ENCODE data around the gene NAV2. TPM values are rescaled to one million over a fixed set of nuclear protein-coding genes. Genes with fewer than 3 reads are reported as not detected.

The NAV2 gene
- total RNA-seq, 1 experiment from 2014 or later: 63.5 TPM

DNA sequence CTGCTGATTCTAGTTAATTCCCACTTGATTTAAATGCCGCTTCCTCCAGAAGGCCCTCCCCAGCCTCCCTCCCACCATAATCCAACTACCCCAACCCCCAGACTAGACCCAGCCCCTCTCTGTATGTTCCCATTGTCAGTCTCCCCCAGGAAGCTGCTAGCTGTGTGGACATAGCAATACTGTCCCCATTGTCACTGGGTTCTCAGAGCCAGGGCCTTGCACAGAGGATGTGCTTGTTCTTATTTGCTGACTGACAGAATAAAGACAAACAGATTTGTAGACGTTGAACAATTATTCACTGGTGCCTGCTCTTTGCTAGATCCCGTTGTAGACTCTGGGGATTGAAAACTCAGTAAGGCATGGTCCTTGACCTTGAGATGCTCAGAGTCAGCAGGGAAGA lies 45.7 kb upstream of the NAV2 start:
- Histone ChIP-seq H3K36me3 (ENCODE audit: control insufficient read depth, insufficient read depth, low read length) (no peaks in the 10 kb centered on the region), H3K4me3 (ENCODE audit: low read depth, low read length) (no peak overlapping the region), H3K4me1 (no peaks in the 10 kb centered on the region), H3K9me3 (no peaks in the 10 kb centered on the region), H3K27me3 (replicated peaks; ENCODE audit: control insufficient read depth, insufficient read depth, low read length) (no peaks in the 10 kb centered on the region)
- ChIA-PET POLR2A (no interaction called here), CTCF (no interaction called here)
- intact Hi-C loops (cut with micrococcal nuclease; ENCODE audit: unreplicated experiment): no loop called here
- no peak for DNase-seq
- Mint-ChIP-seq H3K27me3 (ENCODE audit: insufficient read depth, unreplicated experiment) (peaks cover 6% of the 10 kb centered on the region), H3K4me1 (ENCODE audit: low read depth, unreplicated experiment) (no peaks in the 10 kb centered on the region), H3K4me3 (ENCODE audit: unreplicated experiment) (no peak overlapping the region), H3K27ac (ENCODE audit: unreplicated experiment) (no peak overlapping the region), H3K36me3 (ENCODE audit: insufficient read depth, unreplicated experiment) (no peaks in the 10 kb centered on the region), H3K9me3 (ENCODE audit: unreplicated experiment) (no peaks in the 10 kb centered on the region)
- TF ChIP-seq, protein P1, sequence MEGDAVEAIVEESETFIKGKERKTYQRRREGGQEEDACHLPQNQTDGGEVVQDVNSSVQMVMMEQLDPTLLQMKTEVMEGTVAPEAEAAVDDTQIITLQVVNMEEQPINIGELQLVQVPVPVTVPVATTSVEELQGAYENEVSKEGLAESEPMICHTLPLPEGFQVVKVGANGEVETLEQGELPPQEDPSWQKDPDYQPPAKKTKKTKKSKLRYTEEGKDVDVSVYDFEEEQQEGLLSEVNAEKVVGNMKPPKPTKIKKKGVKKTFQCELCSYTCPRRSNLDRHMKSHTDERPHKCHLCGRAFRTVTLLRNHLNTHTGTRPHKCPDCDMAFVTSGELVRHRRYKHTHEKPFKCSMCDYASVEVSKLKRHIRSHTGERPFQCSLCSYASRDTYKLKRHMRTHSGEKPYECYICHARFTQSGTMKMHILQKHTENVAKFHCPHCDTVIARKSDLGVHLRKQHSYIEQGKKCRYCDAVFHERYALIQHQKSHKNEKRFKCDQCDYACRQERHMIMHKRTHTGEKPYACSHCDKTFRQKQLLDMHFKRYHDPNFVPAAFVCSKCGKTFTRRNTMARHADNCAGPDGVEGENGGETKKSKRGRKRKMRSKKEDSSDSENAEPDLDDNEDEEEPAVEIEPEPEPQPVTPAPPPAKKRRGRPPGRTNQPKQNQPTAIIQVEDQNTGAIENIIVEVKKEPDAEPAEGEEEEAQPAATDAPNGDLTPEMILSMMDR (IDR thresholded peaks at IDR 0.05; ENCODE audit: insufficient read depth in 1 of 2, low read depth in 1 of 2, low read length in 1 of 2, severe bottlenecking in 1 of 2, unreplicated experiment in 1 of 2): no peak
- no TSS peak for BruUV-seq (replicated peaks)

DNA sequence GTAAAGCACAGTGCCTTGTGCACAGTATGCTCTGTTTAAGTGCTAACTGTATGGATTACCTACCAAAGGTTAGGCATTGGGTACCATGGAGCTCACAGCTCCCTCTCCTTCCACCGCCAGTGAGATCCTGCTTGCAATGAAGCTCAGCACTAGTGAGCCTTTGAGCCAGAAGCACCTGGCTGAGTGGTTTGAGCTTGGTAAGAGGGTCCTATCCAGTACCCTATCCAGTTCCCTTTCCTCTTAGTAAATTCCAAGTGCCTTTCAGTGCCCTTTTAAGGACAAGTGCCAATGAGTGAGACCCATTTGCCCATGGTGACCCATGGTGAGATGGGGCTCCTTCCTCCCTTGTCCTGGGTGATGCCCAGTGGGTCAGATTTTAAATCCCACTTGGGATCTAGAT lies 43.1 kb upstream of the NAV2 start:
- ChIA-PET CTCF (no interaction called here), POLR2A (no interaction called here)
- Mint-ChIP-seq H3K9me3 (ENCODE audit: unreplicated experiment) (no peaks in the 10 kb centered on the region), H3K27me3 (ENCODE audit: insufficient read depth, unreplicated experiment) (peaks cover 6% of the 10 kb centered on the region), H3K4me1 (ENCODE audit: low read depth, unreplicated experiment) (no peaks in the 10 kb centered on the region), H3K27ac (ENCODE audit: unreplicated experiment) (no peak overlapping the region), H3K36me3 (ENCODE audit: insufficient read depth, unreplicated experiment) (no peaks in the 10 kb centered on the region), H3K4me3 (ENCODE audit: unreplicated experiment) (no peak overlapping the region)
- Histone ChIP-seq H3K4me1 (no peaks in the 10 kb centered on the region; the same call in 1 of the 2 replicates), H3K27me3 (replicated peaks; ENCODE audit: control insufficient read depth, insufficient read depth, low read length) (no peaks in the 10 kb centered on the region), H3K36me3 (ENCODE audit: control insufficient read depth, insufficient read depth, low read length) (no peaks in the 10 kb centered on the region), H3K4me3 (ENCODE audit: low read depth, low read length) (no peak overlapping the region), H3K9me3 (no peaks in the 10 kb centered on the region)
- DNase-seq: no peak
- no TSS peak for BruUV-seq (replicated peaks)
- intact Hi-C loops (cut with micrococcal nuclease; ENCODE audit: unreplicated experiment): no loop called here
- TF ChIP-seq, protein P1 (IDR thresholded peaks at IDR 0.05; ENCODE audit: insufficient read depth in 1 of 2, low read depth in 1 of 2, low read length in 1 of 2, severe bottlenecking in 1 of 2, unreplicated experiment in 1 of 2): no peak

DNA sequence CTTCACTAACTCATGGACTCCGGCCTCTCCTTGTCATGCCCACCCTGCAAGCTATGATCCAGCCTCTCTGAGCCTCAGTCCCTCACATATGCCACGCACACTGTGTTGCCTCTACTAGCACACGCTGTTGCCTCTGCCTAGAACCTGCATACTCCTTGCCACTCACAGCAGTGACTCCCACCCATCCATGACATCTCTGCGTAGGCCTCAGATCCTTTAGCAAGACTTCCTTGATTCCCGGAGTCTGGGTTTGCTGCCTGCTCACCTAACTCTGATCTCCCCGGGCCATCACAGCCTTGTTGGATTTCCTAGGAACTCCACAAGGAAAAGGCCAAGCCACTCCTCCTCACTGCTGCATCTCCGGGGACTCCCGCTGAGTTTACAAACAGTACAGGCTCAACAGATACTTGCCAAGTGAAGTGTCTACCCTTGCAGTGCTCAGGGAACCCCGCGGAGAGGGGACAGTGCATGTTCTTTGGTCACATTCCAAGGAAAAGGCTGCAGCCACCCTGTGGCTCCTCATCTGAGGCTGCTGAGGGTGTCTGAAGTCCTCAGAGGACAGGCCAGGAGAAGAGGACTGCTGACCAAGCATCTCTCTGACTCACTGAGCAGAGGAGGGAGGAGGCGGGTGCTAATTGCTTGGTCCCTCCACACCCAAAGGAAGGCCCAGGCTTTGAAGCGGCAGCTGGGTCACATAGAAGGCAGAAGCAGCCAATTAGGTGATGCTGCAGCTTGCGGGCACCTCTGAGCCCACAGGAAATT lies 42.4 kb upstream of the NAV2 start:
- TF ChIP-seq, protein P1 (IDR thresholded peaks at IDR 0.05; ENCODE audit: insufficient read depth in 1 of 2, low read depth in 1 of 2, low read length in 1 of 2, severe bottlenecking in 1 of 2, unreplicated experiment in 1 of 2): no peak
- H3K36me3 Mint-ChIP-seq (ENCODE audit: insufficient read depth, unreplicated experiment): no peaks in the 10 kb centered on the region
- DNase-seq: no peak
- POLR2A ChIA-PET: no interaction called here
- Histone ChIP-seq H3K4me1 (no peaks in the 10 kb centered on the region; the same call in 1 of the 2 replicates), H3K4me3 (ENCODE audit: low read depth, low read length) (no peak overlapping the region), H3K27me3 (replicated peaks; ENCODE audit: control insufficient read depth, insufficient read depth, low read length) (no peaks in the 10 kb centered on the region), H3K36me3 (ENCODE audit: control insufficient read depth, insufficient read depth, low read length) (no peaks in the 10 kb centered on the region), H3K9me3 (no peaks in the 10 kb centered on the region)
- no peaks in the 10 kb centered on the region for H3K9me3 Mint-ChIP-seq (ENCODE audit: unreplicated experiment)
- peaks cover 6% of the 10 kb centered on the region for H3K27me3 Mint-ChIP-seq (ENCODE audit: insufficient read depth, unreplicated experiment)
- intact Hi-C loops (cut with micrococcal nuclease; ENCODE audit: unreplicated experiment): no loop called here
- no peaks in the 10 kb centered on the region for H3K4me1 Mint-ChIP-seq (ENCODE audit: low read depth, unreplicated experiment)
- BruUV-seq (replicated peaks): no TSS peak
- H3K27ac Mint-ChIP-seq (ENCODE audit: unreplicated experiment): no peak overlapping the region
- no peak overlapping the region for H3K4me3 Mint-ChIP-seq (ENCODE audit: unreplicated experiment)
- CTCF ChIA-PET: no interaction called here
